ENCODE results near the gene FALEC. TPM values are rescaled to one million over a fixed set of nuclear protein-coding genes. Genes with fewer than 3 reads are reported as not detected.
A peak's percentile ranks its signal among the peaks of the same experiment; 100 is the strongest.

The FALEC gene
- total RNA-seq, 2 donors from 2014 or later = 0.70 to 1.6 TPM

DNA sequence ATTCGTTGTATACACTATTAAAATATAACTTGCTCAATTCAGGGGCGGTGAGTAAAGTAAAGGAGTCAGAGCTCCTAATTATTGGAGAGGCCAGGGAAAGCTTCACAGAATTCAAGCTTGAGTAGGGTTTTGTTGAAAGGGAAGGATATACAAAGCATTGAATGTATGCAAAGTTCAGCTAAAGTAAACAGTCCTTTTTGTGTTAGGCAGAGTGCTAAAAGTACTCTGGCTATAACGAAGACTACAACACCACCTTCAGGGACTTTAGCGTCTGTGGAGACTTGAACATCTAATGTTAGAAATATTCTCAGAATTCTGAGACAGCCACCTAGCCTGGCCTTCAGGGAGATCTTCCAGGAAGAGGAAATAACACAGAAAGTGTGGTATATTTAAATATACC is 1.1 kb downstream of the FALEC start:
- no peaks in the 10 kb centered on the region for H3K9me3 ChIP-seq (ENCODE audit: control insufficient read depth, low read length)
- no peaks in the 10 kb centered on the region for H3K27me3 ChIP-seq (ENCODE audit: control insufficient read depth, insufficient read depth, low read length, poor library complexity, severe bottlenecking)
- Mint-ChIP-seq H3K27ac (no peak overlapping the region), H3K4me3 (peak overlapping the region; percentile 86), H3K4me1 (peaks cover 11% of the 10 kb centered on the region), H3K9me3 (no peaks in the 10 kb centered on the region), H3K27me3 (ENCODE audit: insufficient read depth) (no peaks in the 10 kb centered on the region), H3K36me3 (ENCODE audit: low read depth) (peaks cover 7% of the 10 kb centered on the region)
- WGBS, 2 experiments (ENCODE audit: insufficient coverage in 1 of 2, insufficient read length in 1 of 2) = 66 to 81% methylated on average over 3 to 4 of the region's 4 CpGs
- TF ChIP-seq, protein P1, sequence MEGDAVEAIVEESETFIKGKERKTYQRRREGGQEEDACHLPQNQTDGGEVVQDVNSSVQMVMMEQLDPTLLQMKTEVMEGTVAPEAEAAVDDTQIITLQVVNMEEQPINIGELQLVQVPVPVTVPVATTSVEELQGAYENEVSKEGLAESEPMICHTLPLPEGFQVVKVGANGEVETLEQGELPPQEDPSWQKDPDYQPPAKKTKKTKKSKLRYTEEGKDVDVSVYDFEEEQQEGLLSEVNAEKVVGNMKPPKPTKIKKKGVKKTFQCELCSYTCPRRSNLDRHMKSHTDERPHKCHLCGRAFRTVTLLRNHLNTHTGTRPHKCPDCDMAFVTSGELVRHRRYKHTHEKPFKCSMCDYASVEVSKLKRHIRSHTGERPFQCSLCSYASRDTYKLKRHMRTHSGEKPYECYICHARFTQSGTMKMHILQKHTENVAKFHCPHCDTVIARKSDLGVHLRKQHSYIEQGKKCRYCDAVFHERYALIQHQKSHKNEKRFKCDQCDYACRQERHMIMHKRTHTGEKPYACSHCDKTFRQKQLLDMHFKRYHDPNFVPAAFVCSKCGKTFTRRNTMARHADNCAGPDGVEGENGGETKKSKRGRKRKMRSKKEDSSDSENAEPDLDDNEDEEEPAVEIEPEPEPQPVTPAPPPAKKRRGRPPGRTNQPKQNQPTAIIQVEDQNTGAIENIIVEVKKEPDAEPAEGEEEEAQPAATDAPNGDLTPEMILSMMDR (conservative IDR thresholded peaks at IDR 0.05) = no peak
- no peak for DNase-seq
- no peaks in the 10 kb centered on the region for H3K4me1 ChIP-seq (ENCODE audit: control insufficient read depth, insufficient read depth, low read length)
- no peak overlapping the region for H3K27ac ChIP-seq (ENCODE audit: low read depth, low read length)
- peak overlapping the region; percentile 90 for H3K4me3 ChIP-seq (ENCODE audit: low read length)
- no peaks in the 10 kb centered on the region for H3K36me3 ChIP-seq (ENCODE audit: control insufficient read depth, insufficient read depth, low read length)
- no peak overlapping the region for H3K9ac ChIP-seq (ENCODE audit: extremely low read depth, low read length, poor library complexity, severe bottlenecking)

DNA sequence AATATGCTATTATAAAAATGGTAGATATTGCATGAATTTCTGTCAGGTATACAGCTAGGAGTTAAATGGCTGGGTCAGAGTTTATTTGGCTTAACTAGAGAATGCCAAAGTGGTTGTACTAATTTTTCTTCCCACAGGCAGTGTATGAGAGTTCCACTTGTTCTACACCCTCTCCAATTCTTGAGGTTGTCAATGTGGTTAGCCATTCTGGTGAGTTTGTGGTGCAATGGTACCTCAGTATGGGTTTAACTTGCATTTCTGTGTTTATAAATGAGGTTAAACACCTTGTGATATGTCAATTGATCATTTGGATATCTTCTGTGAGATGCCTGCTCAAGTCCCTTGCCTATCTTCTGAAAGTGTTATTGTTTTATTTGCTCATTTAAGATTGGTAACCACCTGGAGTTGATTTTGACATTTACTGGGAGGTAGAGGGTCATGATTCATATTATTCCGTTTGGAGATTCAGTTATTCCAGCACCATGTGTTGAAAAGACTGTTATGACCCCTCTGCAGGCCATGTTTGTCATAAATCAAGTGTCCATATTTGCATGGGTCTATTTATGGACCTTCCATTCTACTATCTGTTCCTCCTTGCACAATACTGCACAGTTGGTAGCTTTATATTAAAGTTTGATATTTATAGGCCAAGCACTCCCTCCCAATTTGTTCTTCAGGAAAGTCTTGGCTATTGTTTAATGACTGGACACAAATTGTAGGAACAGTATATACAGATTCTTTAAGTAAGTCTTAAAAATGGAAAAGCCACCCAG is 5.8 kb downstream of the FALEC start:
- H3K4me3 Mint-ChIP-seq = no peak overlapping the region

DNA sequence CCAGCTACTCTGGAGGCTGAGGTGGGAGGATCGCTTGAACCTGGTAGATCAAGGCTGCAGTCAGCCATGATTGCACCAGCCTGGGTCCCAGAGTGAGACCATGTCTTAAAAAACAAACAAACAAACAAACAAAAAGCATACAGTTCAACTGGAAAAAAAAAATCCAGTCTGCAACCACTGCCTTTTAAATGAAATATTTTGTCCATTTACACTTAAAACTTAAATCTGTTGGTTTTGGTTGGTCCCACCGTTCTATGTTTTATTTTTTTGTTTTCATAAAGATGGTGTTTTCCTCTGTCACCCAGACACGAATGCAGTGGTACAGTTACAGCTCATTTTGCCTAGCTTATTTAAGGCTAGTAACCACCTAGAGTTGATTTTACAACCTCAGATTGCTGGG is 9.8 kb downstream of the FALEC start:
- no peaks in the 10 kb centered on the region for H3K27me3 Mint-ChIP-seq (ENCODE audit: insufficient read depth)

More for the DNA sequence above, 5.8 kb downstream of the FALEC start:
- WGBS, 2 experiments (ENCODE audit: insufficient coverage in 1 of 2, insufficient read length in 1 of 2) = 86 to 100% methylated on average over 1 of the region's 1 CpG
- no peaks in the 10 kb centered on the region for H3K27me3 Mint-ChIP-seq (ENCODE audit: insufficient read depth)
- H3K4me1 ChIP-seq (ENCODE audit: control insufficient read depth, insufficient read depth, low read length) = no peaks in the 10 kb centered on the region
- no peaks in the 10 kb centered on the region for H3K9me3 Mint-ChIP-seq
- no peak overlapping the region for H3K9ac ChIP-seq (ENCODE audit: extremely low read depth, low read length, poor library complexity, severe bottlenecking)
- no peak overlapping the region for H3K27ac ChIP-seq (ENCODE audit: low read depth, low read length)
- H3K4me1 Mint-ChIP-seq = peaks cover 4% of the 10 kb centered on the region
- no peaks in the 10 kb centered on the region for H3K9me3 ChIP-seq (ENCODE audit: control insufficient read depth, low read length)
- no peak overlapping the region for H3K27ac Mint-ChIP-seq
- DNase-seq = no peak
- TF ChIP-seq, protein P1 (conservative IDR thresholded peaks at IDR 0.05) = no peak
- no peak overlapping the region for H3K4me3 ChIP-seq (ENCODE audit: low read length)
- H3K27me3 ChIP-seq (ENCODE audit: control insufficient read depth, insufficient read depth, low read length, poor library complexity, severe bottlenecking) = no peaks in the 10 kb centered on the region
- H3K36me3 ChIP-seq (ENCODE audit: control insufficient read depth, insufficient read depth, low read length) = no peaks in the 10 kb centered on the region
- H3K36me3 Mint-ChIP-seq (ENCODE audit: low read depth) = no peaks in the 10 kb centered on the region

More for the DNA sequence above, 9.8 kb downstream of the FALEC start:
- WGBS, 2 experiments (ENCODE audit: insufficient coverage in 1 of 2, insufficient read length in 1 of 2) = 80 to 97% methylated on average over 3 of the region's 3 CpGs
- Histone ChIP-seq H3K4me1 (ENCODE audit: control insufficient read depth, insufficient read depth, low read length) (no peaks in the 10 kb centered on the region), H3K9ac (ENCODE audit: extremely low read depth, low read length, poor library complexity, severe bottlenecking) (no peak overlapping the region), H3K27ac (ENCODE audit: low read depth, low read length) (no peak overlapping the region), H3K36me3 (ENCODE audit: control insufficient read depth, insufficient read depth, low read length) (no peaks in the 10 kb centered on the region), H3K4me3 (ENCODE audit: low read length) (no peak overlapping the region), H3K27me3 (ENCODE audit: control insufficient read depth, insufficient read depth, low read length, poor library complexity, severe bottlenecking) (no peaks in the 10 kb centered on the region), H3K9me3 (ENCODE audit: control insufficient read depth, low read length) (no peaks in the 10 kb centered on the region)
- no peak for DNase-seq
- Mint-ChIP-seq H3K27ac (no peak overlapping the region), H3K9me3 (no peaks in the 10 kb centered on the region), H3K4me3 (no peak overlapping the region), H3K4me1 (peaks cover 6% of the 10 kb centered on the region), H3K36me3 (ENCODE audit: low read depth) (no peaks in the 10 kb centered on the region)
- TF ChIP-seq, protein P1 (conservative IDR thresholded peaks at IDR 0.05) = no peak

Data from endodermal cell (in vitro differentiated cells).